H1 (cell line): ENCODE results near the gene PDZD8. TPM values are rescaled to one million over a fixed set of nuclear protein-coding genes. Genes with fewer than 3 reads are reported as not detected.

Experiments used
- CTCF ChIA-PET: fragments of 300-600 bp; sonication (Branson Sonifier 250); formaldehyde crosslinking; loops from one replicate; lab custom pipeline; 2021; ENCODE audit not compliant: partially characterized antibody; lab: Charles Lee
- POLR2A ChIA-PET: fragments of 300-600 bp; sonication (Branson Sonifier 250); formaldehyde crosslinking; loops from one replicate; lab custom pipeline; 2021; ENCODE audit warnings: inconsistent platforms; ENCODE audit not compliant: partially characterized antibody; lab: Charles Lee
- DNase-seq, 2 experiments: peaks; one replicate each; pipeline versions ENCODE4 v3.0.0 to v3.0.0-alpha.2; 2010 to 2022; ENCODE audit warnings: low spot score in 2 of 2, low read depth in 1 of 2, mixed read lengths in 1 of 2
- FAIRE-seq: peaks from 2 replicates; lab custom pipeline; 2011; peaks lifted over from hg19 to GRCh38; lab: Jason Lieb, UNC
- H2AFZ ChIP-seq: 2 replicates; pipeline ENCODE4 v1.8.1; 2012; ENCODE audit warnings: low read length, inconsistent platforms
- H2AK5ac ChIP-seq: 2 replicates; pipeline ENCODE4 v1.6.1; 2013; ENCODE audit warnings: low read depth, low read length
- H2BK120ac ChIP-seq: replicated peaks from 2 replicates; pipeline ENCODE3; 2013; ENCODE audit warnings: low read depth, low read length, inconsistent platforms
- H2BK12ac ChIP-seq: 2 replicates; pipeline ENCODE4 v1.6.1; 2013; ENCODE audit warnings: low read depth, low read length
- H2BK15ac ChIP-seq: 2 replicates; pipeline ENCODE4 v1.6.1; 2013; ENCODE audit warnings: low read length
- H2BK20ac ChIP-seq: 2 replicates; pipeline ENCODE4 v1.6.1; 2013; ENCODE audit warnings: low read length
- H2BK5ac ChIP-seq: 2 replicates; pipeline ENCODE4 v1.6.1; 2013; ENCODE audit warnings: low read depth, low read length
- H3K14ac ChIP-seq: 2 replicates; pipeline ENCODE4 v1.6.1; 2013; ENCODE audit warnings: inconsistent platforms; ENCODE audit not compliant: insufficient read length
- H3K18ac ChIP-seq: 2 replicates; pipeline ENCODE4 v1.6.1; 2013; ENCODE audit warnings: low read length; ENCODE audit errors: extremely low read depth
- H3K23ac ChIP-seq: 2 replicates; pipeline ENCODE4 v1.6.1; 2013; ENCODE audit warnings: inconsistent platforms; ENCODE audit not compliant: insufficient read length
- H3K23me2 ChIP-seq: 2 replicates; pipeline ENCODE4 v1.6.1; 2013; ENCODE audit warnings: low read depth, low read length
- H3K27ac ChIP-seq: 2 replicates; pipeline ENCODE4 v1.6.1; 2011; ENCODE audit warnings: low read depth, low read length, inconsistent platforms
- H3K27me3 ChIP-seq, 4 experiments: replicated peaks in 1 of 4; 1 replicate in 1 of 4; 2 replicates in 3 of 4; pipeline versions ENCODE4 v1.6.1 to v1.8.1; 2011 to 2013; ENCODE audit warnings: low read length in 3 of 4, mild to moderate bottlenecking in 3 of 4, inconsistent platforms in 2 of 4, mixed read lengths in 2 of 4, moderate library complexity in 1 of 4; ENCODE audit not compliant: control insufficient read depth in 3 of 4, insufficient read depth in 3 of 4; ENCODE audit errors: extremely low read depth in 1 of 4
- H3K36me3 ChIP-seq, 4 experiments: 2 replicates each; pipeline versions ENCODE4 v1.6.1 to v1.8.1; 2011 to 2013; ENCODE audit warnings: mild to moderate bottlenecking in 4 of 4, low read length in 3 of 4, moderate library complexity in 2 of 4, control low read depth in 1 of 4, inconsistent platforms in 1 of 4; ENCODE audit not compliant: insufficient read depth in 4 of 4, control insufficient read depth in 2 of 4
- H3K4ac ChIP-seq: replicated peaks from 2 replicates; pipeline ENCODE3; 2013; ENCODE audit warnings: low read length, low read depth, mixed read lengths, inconsistent platforms; ENCODE audit not compliant: insufficient read length
- H3K4me1 ChIP-seq, 4 experiments: replicated peaks in 1 of 4; 1 replicate in 1 of 4; 2 replicates in 3 of 4; pipeline versions ENCODE4 v1.6.1 to v1.8.1; 2011 to 2013; ENCODE audit warnings: low read length in 3 of 4, inconsistent platforms in 2 of 4, mixed read lengths in 1 of 4; ENCODE audit not compliant: insufficient read depth in 4 of 4, control insufficient read depth in 3 of 4
- H3K4me2 ChIP-seq, 2 experiments: 2 replicates each; pipeline versions ENCODE4 v1.6.1 to v1.8.1; 2011 to 2013; ENCODE audit warnings: low read depth in 2 of 2, low read length in 2 of 2, control low read depth in 1 of 2, inconsistent platforms in 1 of 2, mild to moderate bottlenecking in 1 of 2; ENCODE audit not compliant: insufficient read depth in 1 of 2
- H3K4me3 ChIP-seq, 4 experiments: fragments of 200-600, 300-600 bp in 1 of 4; sonication (generic), shearing (Covaris generic), sonication (Bioruptor Twin) in 1 of 4; 2 replicates each; pipeline versions ENCODE4 v1.5.1 to v1.8.1; 2011 to 2016; ENCODE audit warnings: low read length in 4 of 4, low read depth in 3 of 4, control low read depth in 2 of 4, inconsistent platforms in 2 of 4, mild to moderate bottlenecking in 2 of 4, mixed read lengths in 1 of 4, moderate library complexity in 1 of 4; ENCODE audit not compliant: insufficient read depth in 2 of 4; ENCODE audit errors: extremely low read depth in 1 of 4
- H3K56ac ChIP-seq: replicated peaks from 2 replicates; pipeline ENCODE3; 2013; ENCODE audit warnings: low read depth, mild to moderate bottlenecking, mixed read lengths, low read length, inconsistent platforms; ENCODE audit not compliant: insufficient read length
- H3K79me1 ChIP-seq: 2 replicates; pipeline ENCODE4 v1.6.1; 2013; ENCODE audit warnings: low read depth, low read length, control low read depth
- H3K79me2 ChIP-seq, 2 experiments: 2 replicates each; pipeline versions ENCODE4 v1.6.1 to v1.8.1; 2012 to 2013; ENCODE audit warnings: low read length in 2 of 2, mild to moderate bottlenecking in 2 of 2, inconsistent platforms in 1 of 2; ENCODE audit not compliant: insufficient read depth in 2 of 2, control insufficient read depth in 1 of 2
- H3K9ac ChIP-seq, 4 experiments: replicated peaks in 1 of 4; 1 replicate in 1 of 4; 2 replicates in 3 of 4; pipeline versions ENCODE4 v1.6.1 to v1.8.1; 2011 to 2013; ENCODE audit warnings: low read depth in 3 of 4, low read length in 3 of 4, control low read depth in 2 of 4, mild to moderate bottlenecking in 2 of 4, moderate library complexity in 2 of 4, inconsistent platforms in 1 of 4; ENCODE audit errors: extremely low read depth in 1 of 4
- H3K9me3 ChIP-seq, 2 experiments: 2 replicates each; pipeline versions ENCODE4 v1.6.1 to v1.8.1; 2012 to 2013; ENCODE audit warnings: mild to moderate bottlenecking in 2 of 2, moderate library complexity in 2 of 2, control low read depth in 1 of 2, inconsistent platforms in 1 of 2, low read depth in 1 of 2, low read length in 1 of 2, mixed read lengths in 1 of 2; ENCODE audit not compliant: insufficient read depth in 2 of 2
- H4K20me1 ChIP-seq, 2 experiments: replicated peaks in 1 of 2; 2 replicates each; pipeline versions ENCODE3 to v1.8.1; 2011 to 2013; ENCODE audit warnings: inconsistent platforms in 2 of 2, low read length in 2 of 2, mild to moderate bottlenecking in 1 of 2; ENCODE audit not compliant: insufficient read depth in 2 of 2, control insufficient read depth in 1 of 2
- H4K5ac ChIP-seq: 2 replicates; pipeline ENCODE4 v1.6.1; 2013; ENCODE audit warnings: low read length, low read depth, mixed read lengths, inconsistent platforms; ENCODE audit not compliant: insufficient read length
- H4K8ac ChIP-seq: 2 replicates; pipeline ENCODE4 v1.8.0; 2013; ENCODE audit warnings: mild to moderate bottlenecking, moderate library complexity, low read length, inconsistent platforms; ENCODE audit not compliant: insufficient read depth; ENCODE audit errors: extremely low read depth
- H4K91ac ChIP-seq: replicated peaks from 2 replicates; pipeline ENCODE3; 2013; ENCODE audit warnings: low read length, mixed read lengths, inconsistent platforms; ENCODE audit not compliant: insufficient read length
- CREB1 ChIP-seq: IDR thresholded peaks from 2 replicates; pipeline ENCODE4 v1.6.1; 2012; ENCODE audit warnings: inconsistent platforms
- FOSL1 ChIP-seq: IDR thresholded peaks from 2 replicates; pipeline ENCODE4 v1.6.1; 2011; ENCODE audit warnings: mild to moderate bottlenecking, low read depth, low read length, moderate library complexity; ENCODE audit not compliant: insufficient read depth
- GTF2F1 ChIP-seq: IDR thresholded peaks from 2 replicates; pipeline ENCODE4 v1.6.1; 2012; ENCODE audit warnings: low read depth, low read length, improper control_type of control experiment, borderline replicate concordance
- PHF8 ChIP-seq: fragments of 200-600 bp; sonication (generic); conservative IDR thresholded peaks from 2 replicates; pipeline ENCODE4 v1.7.1; 2012; ENCODE audit warnings: low read depth, mild to moderate bottlenecking, inconsistent platforms, low read length, moderate library complexity
- SP2 ChIP-seq: IDR thresholded peaks from 2 replicates; pipeline ENCODE4 v1.6.1; 2012; ENCODE audit warnings: mild to moderate bottlenecking, low read length, inconsistent platforms
- SUZ12 ChIP-seq: fragments of 200-600 bp; sonication (generic); IDR thresholded peaks from 2 replicates; pipeline ENCODE4 v1.6.1; 2012; ENCODE audit warnings: mild to moderate bottlenecking, inconsistent platforms, low read length, moderate library complexity, mixed read lengths
- TEAD4 ChIP-seq: IDR thresholded peaks from 2 replicates; pipeline ENCODE4 v1.6.1; 2012; ENCODE audit warnings: low read depth, low read length, inconsistent platforms, mixed read lengths
- YY1 ChIP-seq: IDR thresholded peaks from 2 replicates; pipeline ENCODE4 v1.6.1; 2011; ENCODE audit warnings: low read depth, mild to moderate bottlenecking, low read length
- WGBS, 2 experiments: shearing (Covaris generic) in 1 of 2; methylation state at CpG; one replicate each; pipeline versions ENCODE4 v1.1.6 to v1.1.7; 2013 to 2015; ENCODE audit warnings: low lambda C conversion rate in 2 of 2, mixed read lengths in 2 of 2, inconsistent platforms in 1 of 2, low coverage in 1 of 2, missing lambda C conversion rate in 1 of 2; ENCODE audit not compliant: insufficient replicate concordance in 2 of 2, insufficient coverage in 1 of 2, insufficient read length in 1 of 2; ENCODE audit errors: extremely low coverage in 1 of 2, missing lambda C conversion rate in 1 of 2; 5-methylcytosine and 5-hydroxymethylcytosine counted together
- polyA plus RNA-seq, 7 experiments: library from polyadenylated mRNA; depleted of rRNA in 3 of 7; stranded (reverse) in 5 of 7; unstranded in 2 of 7; fragments of >200 nt in 5 of 7; fragments of 200-250 nt in 2 of 7; gene quantifications; 1 replicate in 5 of 7; 2 replicates in 1 of 7; 4 replicates in 1 of 7; pipeline versions ENCODE4 v1.2.1 to v1.2.3, GENCODE V29; 2011 to 2013; ENCODE audit warnings: missing spikeins in 2 of 7, mixed read lengths in 2 of 7
- total RNA-seq: library from RNA; stranded (reverse); fragmentation: NEBNext Ultra II Directional; extraction: Animal tissue kit (Norgen Biotek cat#: 25700); gene quantifications from 2 replicates; pipeline ENCODE4 v1.2.1, GENCODE V29; 2021

PDZD8 gene
- total and polyA plus RNA-seq, 2 of the 8 experiments (the other 6 are each of a cell fraction or from before 2014, with no cell fraction given) = 10.9 to 50.1 TPM

- Histone ChIP-seq H3K27ac (no peak overlapping the region), H3K4ac (no peak overlapping the region), H3K4me3 (no peak overlapping the region), H4K8ac (no peak overlapping the region), H4K5ac (no peak overlapping the region), H3K9me3 (no peaks in the 10 kb centered on the region), H3K56ac (no peak overlapping the region), H2BK5ac (no peak overlapping the region), H3K18ac (no peak overlapping the region), H2AFZ (no peak overlapping the region), H4K91ac (no peak overlapping the region), H2BK15ac (no peak overlapping the region), H3K27me3 (no peaks in the 10 kb centered on the region), H3K9ac (no peak overlapping the region), H3K79me1 (no peaks in the 10 kb centered on the region), H2BK12ac (no peak overlapping the region), H3K79me2 (no peaks in the 10 kb centered on the region), H3K23me2 (no peaks in the 10 kb centered on the region; the same call in 1 of the 2 replicates), H2BK20ac (no peak overlapping the region), H3K23ac (no peak overlapping the region), H4K20me1 (no peaks in the 10 kb centered on the region), H3K14ac (no peak overlapping the region), H2BK120ac (no peak overlapping the region), H3K4me2 (no peak overlapping the region), H2AK5ac (no peak overlapping the region), H3K36me3 (no peaks in the 10 kb centered on the region), H3K4me1 (peaks cover 0 to 10% (median 6%) of the 10 kb centered on the region in 4 experiments; a peak in 5 of 7 replicates)
- FAIRE-seq = no peak
- ChIA-PET CTCF (no interaction called here), POLR2A (no interaction called here)
- TF ChIP-seq SUZ12 = no peak
- TF ChIP-seq TEAD4 = no peak
- TF ChIP-seq FOSL1 = no peak
- no peak for TF ChIP-seq YY1
- TF ChIP-seq PHF8 = no peak
- no peak for TF ChIP-seq SP2
- TF ChIP-seq CREB1 = no peak
- no peak for TF ChIP-seq GTF2F1
- 81% methylated on average over 10 of the region's 10 CpGs; no CpG with 5 or more reads in 1 of the 2 experiments for WGBS, 2 experiments
- DNase-seq = no peak
Observed at GRCh38 chr10:117256910-117257309, 118.3 kb downstream of the PDZD8 start.
